GM23248 (cell line): ENCODE measurements around the gene SDF2L1.

ENCODE experiments used
- EZH2 ChIP-seq: fragments of 200-600 bp; sonication (generic); IDR thresholded peaks from 2 replicates; pipeline ENCODE4 v1.6.1; 2018; ENCODE audit warnings: antibody characterized with exemption, mild to moderate bottlenecking; ENCODE audit not compliant: insufficient read depth, poor library complexity, severe bottlenecking
- EZH2phosphoT487 ChIP-seq: fragments of 200-600 bp; sonication (generic); IDR thresholded peaks from 2 replicates; pipeline ENCODE4 v1.6.1; 2018; ENCODE audit warnings: antibody characterized with exemption, moderate library complexity, mild to moderate bottlenecking, low read depth; ENCODE audit not compliant: insufficient read depth

DNA sequence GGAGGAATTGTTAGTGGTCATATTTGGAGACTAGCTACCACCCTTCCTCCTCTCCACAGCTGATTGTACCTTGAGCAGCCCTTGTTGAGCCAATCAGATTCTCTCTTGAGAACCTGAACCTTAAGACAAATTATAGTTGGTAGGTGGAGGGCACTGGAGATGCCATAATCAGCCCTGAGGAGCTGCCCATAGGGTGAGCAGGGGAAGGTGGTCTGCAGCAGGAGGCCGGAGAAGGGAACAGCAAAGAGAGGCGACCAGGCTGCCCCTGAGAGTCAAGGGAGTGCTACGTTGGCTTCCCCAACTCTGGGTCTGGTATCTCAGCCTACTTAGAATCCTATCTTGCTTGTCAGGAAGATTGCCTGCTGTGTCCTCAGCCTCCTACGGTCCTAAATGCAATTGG is 2.7 kb upstream of the SDF2L1 start:
- no peak for TF ChIP-seq EZH2
- TF ChIP-seq EZH2phosphoT487 = no peak
